SU-DHL-6 (cell line): ENCODE results near the gene NRP2.

ENCODE experiments used
- H2AFZ ChIP-seq: fragments of 200-600 bp; sonication (generic); 2 replicates; pipeline ENCODE4 v1.6.1; 2014; ENCODE audit warnings: low read depth, mild to moderate bottlenecking, moderate library complexity, mixed read lengths, antibody characterized with exemption, low read length; ENCODE audit not compliant: severe bottlenecking
- H3F3A ChIP-seq: fragments of 200-600 bp; shearing (Covaris generic); 2 replicates; pipeline ENCODE4 v1.6.0; 2016; ENCODE audit warnings: antibody characterized with exemption, mild to moderate bottlenecking; ENCODE audit not compliant: insufficient read depth
- H3K27ac ChIP-seq: fragments of 200-600 bp; sonication (generic); 2 replicates; pipeline ENCODE4 v1.5.1; 2016; ENCODE audit warnings: low read depth, mild to moderate bottlenecking, low read length, moderate library complexity, mixed read lengths
- H3K27me3 ChIP-seq: fragments of 200-600 bp; sonication (generic), shearing (Covaris generic); 2 replicates; pipeline ENCODE4 v1.6.0; 2014; ENCODE audit warnings: mild to moderate bottlenecking, low read length
- H3K36me3 ChIP-seq: fragments of 200-600 bp; sonication (generic); 2 replicates; pipeline ENCODE4 v1.6.1; 2014; ENCODE audit warnings: mild to moderate bottlenecking, low read length, mixed read lengths
- H3K4me2 ChIP-seq: fragments of 300-600, 200-600 bp; shearing (Covaris generic), sonication (generic); 2 replicates; pipeline ENCODE4 v1.6.0; 2014; ENCODE audit warnings: low read length, low read depth, mild to moderate bottlenecking; ENCODE audit not compliant: poor library complexity, severe bottlenecking
- H3K4me3 ChIP-seq: fragments of 200-600 bp; sonication (generic); 2 replicates; pipeline ENCODE4 v1.5.1; 2014; ENCODE audit warnings: antibody characterized with exemption, low read length, mild to moderate bottlenecking, mixed read lengths; ENCODE audit not compliant: insufficient read depth, poor library complexity, severe bottlenecking
- H3K79me2 ChIP-seq: fragments of 200-600 bp; sonication (generic); 2 replicates; pipeline ENCODE4 v1.6.1; 2014; ENCODE audit warnings: mild to moderate bottlenecking, low read length, moderate library complexity; ENCODE audit not compliant: insufficient read depth
- H3K9ac ChIP-seq: fragments of 200-600 bp; sonication (generic); 2 replicates; pipeline ENCODE4 v1.7.0; 2014; ENCODE audit warnings: mild to moderate bottlenecking, low read length
- H3K9me2 ChIP-seq: fragments of 200-600 bp; sonication (generic); replicated peaks from 2 replicates; pipeline ENCODE4 v1.6.1; 2014; ENCODE audit warnings: low read length; ENCODE audit not compliant: insufficient read depth
- H3K9me3 ChIP-seq: fragments of 200-600 bp; sonication (generic); 2 replicates; pipeline ENCODE4 v1.6.1; 2014; ENCODE audit warnings: low read length, mixed read lengths; ENCODE audit not compliant: insufficient read depth
- H4K20me1 ChIP-seq: fragments of 200-600 bp; sonication (generic); 2 replicates; pipeline ENCODE4 v1.6.1; 2014; ENCODE audit warnings: low read depth, mild to moderate bottlenecking, antibody characterized with exemption, low read length, moderate library complexity, mixed read lengths
- EZH2phosphoT487 ChIP-seq: fragments of 200-600 bp; sonication (generic), shearing (Covaris generic); conservative IDR thresholded peaks from 2 replicates; pipeline ENCODE4 v1.6.1; 2018; ENCODE audit warnings: mild to moderate bottlenecking, antibody characterized with exemption, low read length, moderate library complexity, mixed read lengths
- TF ChIP-seq, protein P1 (sequence below): fragments of 200-600 bp; sonication (generic); IDR thresholded peaks from one replicate; pipeline ENCODE4 v1.5.1; 2017; ENCODE audit warnings: antibody characterized with exemption, mild to moderate bottlenecking, low read length, moderate library complexity; ENCODE audit not compliant: insufficient read depth, poor library complexity, severe bottlenecking

NRP2 gene

DNA sequence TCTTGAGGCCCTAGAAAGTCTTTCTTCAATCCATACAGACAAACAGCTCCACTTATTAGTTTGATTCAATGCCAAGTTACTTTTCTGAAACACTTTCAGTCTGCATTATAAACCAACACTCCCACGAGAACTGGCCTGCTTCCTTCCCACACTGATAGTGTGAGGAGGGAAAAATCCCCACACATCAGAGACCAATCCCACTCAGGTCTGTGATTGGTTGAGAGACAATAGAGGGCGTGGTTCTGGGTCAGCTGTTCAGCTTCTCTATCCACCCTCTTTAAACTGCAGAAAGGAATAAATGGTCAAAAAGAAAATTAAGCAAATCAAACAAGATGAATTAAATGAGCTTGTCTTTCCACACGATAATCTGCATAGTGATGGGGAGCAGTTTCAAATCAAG, 152.5 kb downstream of the NRP2 start:
- H3K27me3 ChIP-seq = no peaks in the 10 kb centered on the region
- no peak for TF ChIP-seq EZH2phosphoT487
- TF ChIP-seq, protein P1, sequence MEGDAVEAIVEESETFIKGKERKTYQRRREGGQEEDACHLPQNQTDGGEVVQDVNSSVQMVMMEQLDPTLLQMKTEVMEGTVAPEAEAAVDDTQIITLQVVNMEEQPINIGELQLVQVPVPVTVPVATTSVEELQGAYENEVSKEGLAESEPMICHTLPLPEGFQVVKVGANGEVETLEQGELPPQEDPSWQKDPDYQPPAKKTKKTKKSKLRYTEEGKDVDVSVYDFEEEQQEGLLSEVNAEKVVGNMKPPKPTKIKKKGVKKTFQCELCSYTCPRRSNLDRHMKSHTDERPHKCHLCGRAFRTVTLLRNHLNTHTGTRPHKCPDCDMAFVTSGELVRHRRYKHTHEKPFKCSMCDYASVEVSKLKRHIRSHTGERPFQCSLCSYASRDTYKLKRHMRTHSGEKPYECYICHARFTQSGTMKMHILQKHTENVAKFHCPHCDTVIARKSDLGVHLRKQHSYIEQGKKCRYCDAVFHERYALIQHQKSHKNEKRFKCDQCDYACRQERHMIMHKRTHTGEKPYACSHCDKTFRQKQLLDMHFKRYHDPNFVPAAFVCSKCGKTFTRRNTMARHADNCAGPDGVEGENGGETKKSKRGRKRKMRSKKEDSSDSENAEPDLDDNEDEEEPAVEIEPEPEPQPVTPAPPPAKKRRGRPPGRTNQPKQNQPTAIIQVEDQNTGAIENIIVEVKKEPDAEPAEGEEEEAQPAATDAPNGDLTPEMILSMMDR = no peak
- H3K9me3 ChIP-seq = no peaks in the 10 kb centered on the region
- H3K9me2 ChIP-seq = no peaks in the 10 kb centered on the region
- no peak overlapping the region for H3K27ac ChIP-seq
- H3K9ac ChIP-seq = no peak overlapping the region
- no peaks in the 10 kb centered on the region for H4K20me1 ChIP-seq
- no peaks in the 10 kb centered on the region for H3F3A ChIP-seq
- H3K4me3 ChIP-seq = no peak overlapping the region
- H3K36me3 ChIP-seq = no peaks in the 10 kb centered on the region
- H3K79me2 ChIP-seq = no peaks in the 10 kb centered on the region
- H2AFZ ChIP-seq = no peak overlapping the region
- no peak overlapping the region for H3K4me2 ChIP-seq

DNA sequence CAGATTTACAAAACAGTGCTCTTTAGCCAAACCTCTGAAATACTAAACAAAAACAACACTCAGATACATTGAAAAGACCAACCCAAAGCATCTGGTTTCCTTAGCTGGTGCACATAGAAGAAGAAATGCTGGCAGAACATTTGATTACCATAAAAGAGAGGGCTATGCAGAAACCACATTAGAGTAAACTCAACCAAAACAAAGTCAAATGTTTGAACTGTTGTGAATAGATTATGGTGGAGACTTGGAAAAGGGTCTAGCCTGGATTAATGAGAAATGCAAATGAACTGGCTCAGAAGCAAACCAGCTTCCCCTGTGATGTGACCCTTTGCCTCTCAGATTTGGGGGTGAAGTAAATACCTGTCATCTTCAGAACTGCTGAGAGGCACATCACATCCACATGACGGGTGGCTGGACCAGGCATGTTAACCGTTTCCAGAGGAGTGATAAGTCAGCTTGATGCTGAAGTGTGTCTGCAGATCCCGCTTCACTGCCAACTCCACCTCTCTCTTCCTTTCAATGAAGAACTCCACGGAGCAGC, 153.0 kb downstream of the NRP2 start:
- TF ChIP-seq, protein P1 = no peak
- TF ChIP-seq EZH2phosphoT487 = no peak

DNA sequence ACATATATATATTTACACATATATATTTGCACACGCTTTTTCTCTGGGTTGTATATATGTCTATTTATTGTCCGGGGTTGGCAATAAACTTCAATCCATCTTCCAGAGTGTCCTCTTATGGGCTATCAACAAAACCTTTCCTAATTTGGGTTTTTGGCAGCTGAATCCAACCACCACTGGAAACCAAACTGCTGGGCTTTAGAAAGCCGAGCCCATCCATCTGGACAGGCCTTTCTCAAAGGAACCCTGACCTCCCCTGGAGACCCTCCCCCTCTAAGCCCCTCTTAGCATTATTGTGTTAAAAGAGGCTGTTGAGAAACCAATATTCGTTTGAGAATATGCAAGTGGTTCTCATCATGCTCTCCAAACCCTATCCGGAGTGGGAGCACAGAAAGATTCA, 153.6 kb downstream of the NRP2 start:
- Histone ChIP-seq H3K27ac (no peak overlapping the region), H2AFZ (no peak overlapping the region), H3K4me3 (no peak overlapping the region), H3K27me3 (no peaks in the 10 kb centered on the region), H3K9ac (no peak overlapping the region), H3K9me2 (no peaks in the 10 kb centered on the region), H3K79me2 (no peaks in the 10 kb centered on the region), H3F3A (no peaks in the 10 kb centered on the region), H3K9me3 (no peaks in the 10 kb centered on the region), H3K4me2 (no peak overlapping the region), H3K36me3 (no peaks in the 10 kb centered on the region), H4K20me1 (no peaks in the 10 kb centered on the region)
- no peak for TF ChIP-seq EZH2phosphoT487
- TF ChIP-seq, protein P1 = no peak

More for the DNA sequence above, 153.0 kb downstream of the NRP2 start:
- Histone ChIP-seq H3K36me3 (no peaks in the 10 kb centered on the region), H3K4me2 (no peak overlapping the region), H4K20me1 (no peaks in the 10 kb centered on the region), H3K27me3 (no peaks in the 10 kb centered on the region), H3K9ac (no peak overlapping the region), H3K9me2 (no peaks in the 10 kb centered on the region), H3F3A (no peaks in the 10 kb centered on the region), H3K79me2 (no peaks in the 10 kb centered on the region), H3K9me3 (no peaks in the 10 kb centered on the region), H2AFZ (no peak overlapping the region), H3K4me3 (no peak overlapping the region), H3K27ac (no peak overlapping the region)
